HG03103 (cell line): ENCODE data around the gene KRTDAP.

ENCODE experiments used
- ATAC-seq: cut with Tn5 transposase; IDR thresholded peaks from one replicate; pipeline ENCODE4 v1.9.1; 2021; ENCODE audit warnings: low read depth; ENCODE audit not compliant: unreplicated experiment

The KRTDAP gene

DNA sequence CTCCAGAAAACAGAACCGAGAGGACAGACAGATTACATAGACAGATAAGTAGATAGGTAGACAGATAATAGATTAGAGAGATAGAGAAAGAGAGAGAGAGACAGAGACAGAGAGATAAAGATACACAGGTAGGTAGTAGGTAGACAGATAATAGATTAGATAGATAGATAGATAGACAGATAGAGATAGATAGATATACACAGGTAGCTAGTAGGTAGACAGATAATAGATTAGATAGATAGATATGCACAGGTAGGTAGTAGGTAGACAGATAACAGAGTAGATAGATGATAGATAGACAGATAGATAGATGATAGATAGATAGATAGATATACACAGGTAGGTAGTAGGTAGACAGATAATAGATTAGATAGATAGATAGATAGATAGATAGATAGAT lies 32.1 kb downstream of the KRTDAP start:
- no peak for ATAC-seq

DNA sequence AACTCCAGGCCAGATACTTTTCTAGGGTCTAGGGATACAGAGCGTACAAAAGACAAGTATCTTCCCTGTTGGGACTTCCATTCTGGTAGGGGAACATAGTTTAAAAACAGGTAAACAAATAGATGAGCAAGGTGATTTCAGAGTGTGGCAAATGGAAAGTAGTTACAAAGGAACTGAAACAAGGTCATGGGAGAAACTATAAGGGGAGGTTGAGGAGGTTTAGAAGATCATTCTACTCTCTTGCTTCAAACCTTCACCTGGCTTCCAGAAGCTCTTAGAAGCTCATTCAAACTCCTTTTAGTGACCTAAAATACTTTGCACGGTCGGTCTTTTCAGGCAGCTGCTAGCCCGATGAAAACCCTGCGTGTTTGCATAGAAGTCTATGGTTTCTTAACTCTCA lies 33.1 kb downstream of the KRTDAP start:
- ATAC-seq, result no peak

DNA sequence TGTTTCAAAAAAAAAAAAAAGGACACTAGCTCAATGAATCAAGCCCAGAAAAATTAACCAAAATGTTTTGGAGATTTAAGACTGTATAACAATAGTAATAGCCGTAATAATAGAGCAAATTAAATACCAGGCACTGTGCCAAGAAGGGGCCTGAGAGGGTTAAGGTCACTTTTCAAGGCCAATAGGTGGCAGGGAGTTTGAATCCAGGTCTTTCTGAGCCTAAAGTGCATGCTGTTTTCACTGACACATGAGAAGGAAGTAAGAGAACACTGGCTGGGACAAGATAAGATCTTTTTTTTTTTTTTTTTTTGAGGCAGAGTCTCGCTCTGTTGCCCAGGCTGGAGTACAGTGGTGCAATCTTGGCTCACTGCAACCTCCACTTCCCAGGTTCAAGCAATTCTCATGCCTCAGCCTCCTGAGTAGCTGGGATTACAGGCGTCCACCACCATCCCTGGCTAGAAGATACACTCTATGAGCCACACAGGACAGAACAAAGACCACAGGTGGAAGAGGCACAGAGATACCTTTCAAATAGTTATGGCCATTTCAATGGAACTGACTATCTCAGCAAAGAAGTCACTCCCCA lies 34.6 kb downstream of the KRTDAP start:
- no peak for ATAC-seq

DNA sequence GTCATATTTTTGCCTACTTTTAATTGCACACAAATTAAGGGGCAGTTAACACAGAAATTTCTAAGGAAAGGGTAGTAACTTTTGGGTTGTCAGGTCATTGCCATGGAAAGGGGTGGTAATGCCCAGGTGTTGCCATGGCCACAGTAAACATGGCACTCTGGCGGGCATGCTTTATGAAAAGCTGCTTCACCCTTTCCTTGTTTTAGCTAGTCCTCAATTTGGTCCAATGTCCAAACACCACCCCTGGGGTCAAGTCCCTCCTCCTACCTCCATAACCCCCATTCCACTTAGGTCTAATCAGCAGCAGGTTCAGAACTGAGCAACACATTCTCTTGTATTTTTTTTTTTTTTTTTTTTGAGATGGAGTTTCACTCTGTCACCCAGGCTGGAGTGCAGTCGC lies 35.6 kb downstream of the KRTDAP start:
- ATAC-seq, result no peak

DNA sequence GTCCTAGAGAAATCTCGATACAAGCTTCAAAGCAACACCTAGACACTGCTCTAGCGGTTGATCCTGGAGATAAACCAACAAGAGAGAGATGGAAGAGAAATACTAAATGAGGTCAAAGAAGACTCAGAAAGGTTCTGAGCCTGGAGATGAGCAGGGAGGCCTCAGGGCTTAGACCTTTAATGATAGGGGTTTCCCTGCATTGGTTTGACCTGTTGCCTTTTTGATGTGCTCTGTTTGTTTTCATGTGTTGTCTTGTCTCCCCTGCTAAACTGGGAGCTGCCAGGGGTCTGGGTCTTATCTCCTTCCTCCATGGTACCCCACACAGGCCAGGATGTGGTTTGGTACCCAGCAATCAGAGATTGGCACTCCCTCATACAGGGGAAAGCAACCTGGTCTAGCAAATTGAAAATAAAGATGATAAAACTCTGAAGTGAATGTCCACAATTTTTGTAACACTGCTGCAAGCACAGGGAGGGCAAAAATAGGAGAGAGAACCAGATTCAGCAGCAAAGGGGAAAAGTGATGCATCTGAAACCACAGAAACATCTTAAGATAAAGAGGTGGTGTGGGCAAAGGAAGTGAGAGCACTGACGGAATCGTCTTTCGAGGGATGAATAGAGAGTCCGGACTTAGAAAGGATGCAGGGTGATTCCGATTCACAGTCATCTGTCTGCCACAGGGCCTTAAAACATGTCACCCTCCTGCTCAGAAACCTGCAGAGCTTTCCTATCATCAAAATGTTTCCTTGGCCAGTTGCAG lies 38.7 kb downstream of the KRTDAP start:
- no peak for ATAC-seq

DNA sequence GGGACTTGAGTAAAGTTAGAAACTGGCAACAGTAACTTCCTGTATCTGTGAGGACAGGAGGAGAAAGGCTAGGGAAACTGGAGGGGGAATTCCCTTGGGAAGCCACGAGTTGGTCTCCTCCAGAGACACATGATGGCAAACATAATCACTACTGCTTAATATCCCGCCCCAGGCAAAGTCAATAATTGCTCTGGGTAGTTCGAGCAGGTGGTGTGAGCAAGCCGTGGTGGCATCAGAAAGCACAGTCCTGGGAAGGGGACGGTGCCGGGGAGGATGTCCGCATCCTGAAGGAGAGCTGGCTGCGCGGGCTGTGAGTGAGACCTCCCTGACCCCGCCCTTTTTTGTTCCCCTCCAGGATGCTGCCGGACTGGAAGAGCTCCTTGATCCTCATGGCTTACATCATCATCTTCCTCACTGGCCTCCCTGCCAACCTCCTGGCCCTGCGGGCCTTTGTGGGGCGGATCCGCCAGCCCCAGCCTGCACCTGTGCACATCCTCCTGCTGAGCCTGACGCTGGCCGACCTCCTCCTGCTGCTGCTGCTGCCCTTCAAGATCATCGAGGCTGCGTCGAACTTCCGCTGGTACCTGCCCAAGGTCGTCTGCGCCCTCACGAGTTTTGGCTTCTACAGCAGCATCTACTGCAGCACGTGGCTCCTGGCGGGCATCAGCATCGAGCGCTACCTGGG lies 40.8 kb downstream of the KRTDAP start:
- no peak for ATAC-seq

DNA sequence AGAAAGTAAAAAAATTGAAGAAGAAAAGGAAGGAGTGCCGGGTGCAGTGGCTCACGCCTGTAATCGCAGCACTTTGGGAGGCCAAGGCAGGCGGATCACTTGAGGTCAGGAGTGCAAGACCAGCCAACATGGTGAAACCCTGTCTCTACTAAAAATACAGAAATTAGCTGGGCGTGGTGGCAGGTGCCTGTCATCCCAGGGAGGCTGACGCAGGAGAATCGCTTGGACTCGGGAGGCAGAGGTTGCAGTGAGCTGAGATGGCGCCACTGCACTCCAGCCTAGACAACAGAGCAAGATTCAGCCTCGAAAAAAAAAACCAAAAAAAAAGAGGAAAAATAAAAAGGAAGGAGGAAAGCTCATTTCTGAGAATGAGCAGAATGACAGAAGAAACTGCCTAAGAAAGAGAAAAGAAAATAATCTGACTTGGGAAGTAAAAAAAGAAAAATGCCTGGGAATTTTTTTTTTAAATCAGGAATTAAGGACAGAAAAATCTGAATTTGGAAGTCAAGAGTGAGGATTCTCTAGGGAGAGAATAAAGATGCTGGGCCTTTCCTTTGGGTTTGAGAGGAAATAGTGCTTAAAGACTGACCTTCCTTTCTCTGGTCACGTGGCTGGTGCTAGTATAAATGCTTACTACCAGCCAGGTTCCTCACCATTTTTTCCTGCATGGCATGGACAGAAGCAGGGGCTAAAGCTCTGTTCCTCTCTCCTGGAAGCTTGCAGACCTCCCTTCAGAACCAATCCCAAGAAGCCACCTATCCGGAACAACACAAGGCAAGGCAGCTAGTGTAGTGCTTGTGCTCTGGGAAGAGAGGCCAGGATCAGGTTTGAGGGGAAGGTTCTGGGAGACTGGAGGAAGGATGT lies 42.4 kb downstream of the KRTDAP start, which contains the start of gene FFAR2:
Gene FFAR2 (plus strand): TSS at position 652 of the 864 bp plus-strand sequence. CDS start 1,458 bp downstream, outside the sequence.
- ATAC-seq, result no peak

DNA sequence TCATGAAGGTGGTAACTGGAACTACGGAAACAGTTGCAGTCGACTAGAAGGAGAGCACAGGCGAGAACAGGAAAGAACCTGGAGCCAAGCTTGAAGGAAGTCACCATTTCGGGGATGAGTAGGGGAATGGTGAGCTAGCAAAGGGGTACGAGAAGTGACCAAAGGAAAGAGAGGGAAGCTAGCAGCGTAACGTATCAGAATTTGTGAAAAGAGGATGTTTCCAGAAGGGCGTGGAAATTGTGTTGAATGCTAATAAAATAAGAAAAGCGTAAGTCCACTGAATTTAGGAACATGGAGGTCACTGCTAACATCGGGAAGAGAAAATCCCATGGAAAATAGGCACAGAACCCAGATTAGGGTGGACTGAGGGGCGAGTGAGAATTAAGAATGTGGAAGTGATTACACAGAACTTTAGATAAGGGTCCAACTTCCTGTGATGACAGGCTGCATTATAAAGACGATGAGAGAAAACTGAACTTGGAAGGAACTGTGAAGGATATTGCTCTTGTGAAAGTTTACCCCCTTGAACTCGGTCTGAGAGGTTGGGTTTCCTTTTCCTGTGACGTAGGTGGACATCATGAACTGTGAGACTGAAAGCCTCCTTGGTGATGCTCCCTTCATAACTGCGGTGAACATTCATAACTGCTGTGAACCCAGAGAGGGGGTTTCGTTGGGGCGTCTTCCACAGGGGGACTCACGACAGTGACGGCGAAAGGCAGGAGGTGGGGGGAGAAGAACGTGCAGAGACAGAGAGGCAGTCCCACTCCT lies 44.3 kb downstream of the KRTDAP start:
- ATAC-seq, result no peak

DNA sequence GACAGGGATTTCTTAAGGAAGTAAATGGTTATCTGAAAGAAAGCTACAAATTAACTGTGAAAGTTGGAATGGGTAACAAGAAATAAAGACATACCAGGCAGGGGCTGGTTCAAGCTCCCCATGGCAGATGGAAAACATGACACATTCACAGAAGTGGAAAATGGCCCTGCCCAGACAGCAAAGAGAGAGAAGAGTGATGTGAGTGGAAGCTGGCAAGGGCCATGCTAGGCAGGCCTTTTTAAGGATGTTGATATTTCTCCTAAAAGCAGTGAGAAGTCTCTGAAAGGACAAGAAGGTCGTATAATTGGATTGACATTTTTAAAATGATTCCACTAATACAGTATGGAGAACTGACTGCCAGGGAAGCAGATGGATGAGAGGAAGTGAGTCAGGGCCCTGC lies 45.5 kb downstream of the KRTDAP start:
- ATAC-seq, result no peak

DNA sequence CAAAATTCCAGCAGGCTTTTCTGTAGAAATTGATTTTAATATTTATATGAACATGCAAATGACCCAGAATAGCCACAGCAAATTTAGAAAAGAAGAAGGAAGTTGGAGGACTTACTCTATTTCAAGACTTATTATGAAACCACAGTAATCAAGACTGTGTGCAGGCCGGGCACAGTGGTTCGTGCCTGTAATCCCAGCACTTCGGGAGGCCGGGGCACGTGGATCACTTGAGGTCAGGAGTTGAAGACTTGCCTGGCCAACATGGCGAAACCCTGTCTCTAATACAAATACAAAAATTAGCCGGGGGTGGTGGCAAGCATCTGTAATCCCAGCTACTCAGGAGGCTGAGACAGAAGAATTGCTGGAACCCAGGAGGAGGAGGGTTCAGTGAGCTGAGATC lies 48.2 kb downstream of the KRTDAP start:
- no peak for ATAC-seq

DNA sequence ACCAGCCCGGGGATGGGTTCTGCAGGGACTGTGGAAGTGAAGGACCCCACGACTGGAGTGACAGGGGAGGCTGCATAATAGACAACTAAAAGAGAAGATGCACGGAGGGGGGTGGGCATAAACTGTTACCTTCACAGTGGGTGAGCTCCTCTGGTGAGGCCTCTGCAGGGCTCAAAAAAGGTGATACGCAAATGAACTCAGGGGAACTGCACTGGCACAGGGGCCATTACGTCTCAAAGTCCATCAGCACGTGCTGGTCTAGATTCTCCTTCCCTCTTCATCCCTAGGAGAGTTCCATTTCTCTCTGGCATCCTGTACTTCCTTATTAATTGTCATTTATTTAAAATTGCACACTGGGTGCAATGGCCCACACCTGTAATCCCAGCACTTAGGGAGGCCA lies 50.3 kb downstream of the KRTDAP start:
- no peak for ATAC-seq

DNA sequence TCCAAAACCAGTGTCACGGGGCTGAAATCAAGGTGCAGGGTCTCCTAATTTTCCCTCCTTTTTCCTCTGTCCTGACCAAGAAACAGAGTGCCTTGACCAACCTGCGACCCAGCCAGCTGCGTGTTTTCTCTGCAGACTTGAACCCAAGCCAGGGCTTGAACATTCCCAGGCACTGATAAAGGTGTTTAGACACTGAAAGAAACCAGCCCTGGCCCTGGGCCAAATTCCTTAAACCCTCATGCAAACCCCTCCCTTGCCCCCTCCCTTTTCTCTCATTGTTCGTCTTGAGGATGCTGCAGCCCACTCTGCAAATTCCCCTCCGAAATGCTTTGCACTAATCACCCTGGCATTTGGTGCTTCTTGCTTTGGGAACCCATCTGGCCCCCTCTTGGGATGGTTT lies 51.7 kb downstream of the KRTDAP start:
- no peak for ATAC-seq

DNA sequence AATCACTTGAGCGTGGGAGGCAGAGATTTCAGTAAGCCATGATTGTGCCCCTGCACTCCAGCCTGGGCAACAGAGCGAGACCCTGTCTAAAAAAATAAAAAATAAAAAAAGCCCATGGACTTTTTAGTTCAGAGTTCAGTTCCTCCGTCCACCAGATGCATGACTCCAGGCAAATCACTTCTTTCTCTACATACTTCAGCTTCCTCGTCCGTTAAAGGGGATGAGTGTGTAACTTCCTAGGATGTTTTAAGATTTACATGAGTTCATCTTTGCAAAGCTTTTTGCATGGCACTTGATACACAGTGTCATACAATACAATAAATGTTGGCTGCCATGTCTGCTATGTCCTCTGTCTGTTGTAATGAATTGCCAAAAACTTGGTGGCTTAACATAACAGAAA lies 52.2 kb downstream of the KRTDAP start:
- ATAC-seq, result no peak

DNA sequence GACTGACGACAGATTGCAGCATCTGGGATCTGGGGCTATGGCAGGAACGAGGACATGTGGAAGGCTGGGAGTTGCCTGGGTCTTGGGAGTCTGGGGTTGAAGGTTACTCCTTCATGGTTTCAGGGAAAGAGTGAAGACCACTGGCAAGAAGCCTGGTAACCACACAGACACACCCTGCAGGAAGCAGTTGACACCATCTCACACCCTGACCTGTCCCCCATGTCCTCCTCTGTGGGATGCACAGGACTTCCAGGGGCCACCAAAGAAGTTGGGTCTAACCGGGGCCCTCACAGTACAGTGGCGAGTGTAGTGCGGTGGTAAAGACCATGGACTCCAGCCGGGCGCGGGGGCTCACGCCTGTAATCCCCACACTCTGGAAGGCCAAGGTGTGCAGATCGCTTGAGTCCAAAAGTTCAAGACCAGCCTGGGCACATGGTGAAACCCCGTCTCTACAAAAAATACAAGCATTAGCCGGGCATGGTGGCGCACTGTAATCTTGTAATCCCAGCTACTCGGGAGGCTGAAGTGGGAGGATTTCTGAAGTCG lies 52.8 kb downstream of the KRTDAP start:
- no peak for ATAC-seq
